Suprapubic skin (tissue), 3 donors: Measurements from ENCODE around the gene DSCAM.

Source experiments
- EP300 ChIP-seq: sonication (generic); formaldehyde crosslinking; IDR thresholded peaks from one replicate; pipeline ENCODE4 v1.6.1; 2017; ENCODE audit warnings: antibody characterized with exemption
- TF ChIP-seq, protein P1 (sequence below), 2 donors: fragments of 200-600 bp in 1 of 2; fragments of 450-650 bp in 1 of 2; sonication (generic) in 1 of 2; IDR thresholded peaks; one replicate each; pipeline ENCODE4 v1.5.1; 2016 to 2019; ENCODE audit warnings: antibody characterized with exemption in 2 of 2, mild to moderate bottlenecking in 1 of 2, moderate library complexity in 1 of 2

- TF ChIP-seq EP300: no peak
- TF ChIP-seq, protein P1, sequence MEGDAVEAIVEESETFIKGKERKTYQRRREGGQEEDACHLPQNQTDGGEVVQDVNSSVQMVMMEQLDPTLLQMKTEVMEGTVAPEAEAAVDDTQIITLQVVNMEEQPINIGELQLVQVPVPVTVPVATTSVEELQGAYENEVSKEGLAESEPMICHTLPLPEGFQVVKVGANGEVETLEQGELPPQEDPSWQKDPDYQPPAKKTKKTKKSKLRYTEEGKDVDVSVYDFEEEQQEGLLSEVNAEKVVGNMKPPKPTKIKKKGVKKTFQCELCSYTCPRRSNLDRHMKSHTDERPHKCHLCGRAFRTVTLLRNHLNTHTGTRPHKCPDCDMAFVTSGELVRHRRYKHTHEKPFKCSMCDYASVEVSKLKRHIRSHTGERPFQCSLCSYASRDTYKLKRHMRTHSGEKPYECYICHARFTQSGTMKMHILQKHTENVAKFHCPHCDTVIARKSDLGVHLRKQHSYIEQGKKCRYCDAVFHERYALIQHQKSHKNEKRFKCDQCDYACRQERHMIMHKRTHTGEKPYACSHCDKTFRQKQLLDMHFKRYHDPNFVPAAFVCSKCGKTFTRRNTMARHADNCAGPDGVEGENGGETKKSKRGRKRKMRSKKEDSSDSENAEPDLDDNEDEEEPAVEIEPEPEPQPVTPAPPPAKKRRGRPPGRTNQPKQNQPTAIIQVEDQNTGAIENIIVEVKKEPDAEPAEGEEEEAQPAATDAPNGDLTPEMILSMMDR (IDR thresholded peaks at IDR 0.05): no peak
These were observed 458.9 kb downstream of the DSCAM start for GRCh38 chr21:40388046-40388445.
